Measurements from ENCODE around the gene HIP1R.

DNA sequence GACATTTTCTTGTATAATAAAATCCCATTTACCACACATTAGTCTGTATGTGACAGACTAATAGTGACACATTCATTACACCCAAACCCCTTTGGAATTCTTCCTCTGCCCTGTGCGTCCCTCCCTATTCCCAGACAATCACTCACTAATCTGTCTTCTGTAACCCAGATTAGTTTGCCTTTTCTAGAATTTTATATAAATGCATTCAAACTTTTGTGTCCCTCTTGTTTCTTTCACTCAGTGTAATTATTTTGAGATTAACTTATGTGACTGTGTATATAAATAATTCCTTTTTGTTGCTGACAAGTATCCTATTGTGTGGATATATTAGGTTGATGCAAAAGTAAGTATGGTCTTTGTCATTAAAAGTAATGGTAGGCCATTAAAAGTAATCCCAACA lies 27.6 kb upstream of the HIP1R start:
- TF ChIP-seq POLR2A (IDR thresholded peaks at IDR 0.05): no peak
- TF ChIP-seq, protein P1, sequence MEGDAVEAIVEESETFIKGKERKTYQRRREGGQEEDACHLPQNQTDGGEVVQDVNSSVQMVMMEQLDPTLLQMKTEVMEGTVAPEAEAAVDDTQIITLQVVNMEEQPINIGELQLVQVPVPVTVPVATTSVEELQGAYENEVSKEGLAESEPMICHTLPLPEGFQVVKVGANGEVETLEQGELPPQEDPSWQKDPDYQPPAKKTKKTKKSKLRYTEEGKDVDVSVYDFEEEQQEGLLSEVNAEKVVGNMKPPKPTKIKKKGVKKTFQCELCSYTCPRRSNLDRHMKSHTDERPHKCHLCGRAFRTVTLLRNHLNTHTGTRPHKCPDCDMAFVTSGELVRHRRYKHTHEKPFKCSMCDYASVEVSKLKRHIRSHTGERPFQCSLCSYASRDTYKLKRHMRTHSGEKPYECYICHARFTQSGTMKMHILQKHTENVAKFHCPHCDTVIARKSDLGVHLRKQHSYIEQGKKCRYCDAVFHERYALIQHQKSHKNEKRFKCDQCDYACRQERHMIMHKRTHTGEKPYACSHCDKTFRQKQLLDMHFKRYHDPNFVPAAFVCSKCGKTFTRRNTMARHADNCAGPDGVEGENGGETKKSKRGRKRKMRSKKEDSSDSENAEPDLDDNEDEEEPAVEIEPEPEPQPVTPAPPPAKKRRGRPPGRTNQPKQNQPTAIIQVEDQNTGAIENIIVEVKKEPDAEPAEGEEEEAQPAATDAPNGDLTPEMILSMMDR (IDR thresholded peaks at IDR 0.05): no peak
- no peak for TF ChIP-seq POLR2AphosphoS5 (IDR thresholded peaks at IDR 0.05; ENCODE audit: insufficient read depth in 1 of 2, low read depth in 1 of 2)
